Measurements from ENCODE around the gene NOXRED1. TPM values are rescaled to one million over a fixed set of nuclear protein-coding genes. Genes with fewer than 3 reads are reported as not detected.

NOXRED1 gene
- total RNA-seq, 2 experiments from 2014 or later, result 0.27 to 0.30 TPM

- POLR2A ChIA-PET, result no interaction called here
- CTCF ChIA-PET, result no interaction called here
Measured at GRCh38 chr14:77355811-77356210, 67.5 kb downstream of the NOXRED1 start.

- CTCF ChIA-PET, result no interaction called here
- POLR2A ChIA-PET, result no interaction called here
Measured at GRCh38 chr14:77353469-77354141, 69.7 kb downstream of the NOXRED1 start.

- POLR2A ChIA-PET, result no interaction called here
- CTCF ChIA-PET, result no interaction called here
Measured at GRCh38 chr14:77347751-77348150, 75.6 kb downstream of the NOXRED1 start.

- ChIA-PET POLR2A (interaction anchor here (0.6 to 0.7 kb wide), 3 partner anchors 37 to 84 kb away, joined by 3 to 8 read pairs (median 4); no protein-coding TSS in a partner anchor), CTCF (no interaction called here)
Measured at GRCh38 chr14:77346495-77346894, 76.8 kb downstream of the NOXRED1 start.

- ChIA-PET POLR2A (no interaction called here), CTCF (interaction anchor here (0.6 kb wide), 1 partner anchor 52 kb away, joined by 3 read pairs; no protein-coding TSS in a partner anchor)
Measured at GRCh38 chr14:77344377-77344996, 78.8 kb downstream of the NOXRED1 start.

Other genes starting within 250 kb of the NOXRED1 start
- 1 to 10 TPM in 1 of 2 experiments, under 1 TPM in 1; 0.51 to 1.3 TPM for gene TMEM63C, start 241.7 kb downstream of the NOXRED1 start, total RNA-seq
- gene NGB, start 152.3 kb downstream of the NOXRED1 start, total RNA-seq, result not detected
- 10 to 100 TPM; 23.7 to 26.5 TPM for gene POMT2, start 102.6 kb downstream of the NOXRED1 start, total RNA-seq
- gene GSTZ1, start 102.5 kb downstream of the NOXRED1 start, total RNA-seq, result 10 to 100 TPM; 17.1 to 18.4 TPM
- 10 to 100 TPM; 25.9 to 26.2 TPM for gene TMED8, start 46.4 kb downstream of the NOXRED1 start, total RNA-seq
- 1 to 10 TPM in 1 of 2 experiments, under 1 TPM in 1; 0.61 to 1.2 TPM for gene SAMD15, start 46.1 kb downstream of the NOXRED1 start, total RNA-seq
- gene VIPAS39, start 34.1 kb upstream of the NOXRED1 start, total RNA-seq, result 10 to 100 TPM; 15.8 to 18.3 TPM
- 100 to 1,000 TPM; 373 to 395 TPM for gene AHSA1, start 34.6 kb upstream of the NOXRED1 start, total RNA-seq
- not detected for gene ISM2, start 75.3 kb upstream of the NOXRED1 start, total RNA-seq
- gene SPTLC2, start 193.1 kb upstream of the NOXRED1 start, total RNA-seq, result 10 to 100 TPM; 23.4 to 28.7 TPM

Data from activated CD8-positive, alpha-beta memory T cell treated with anti-CD3 and anti-CD28 coated beads for 36 hours (primary cell).